SK-N-SH (cell line): ENCODE data around the gene CLCNKB. TPM values are rescaled to one million over a fixed set of nuclear protein-coding genes. Genes with fewer than 3 reads are reported as not detected.

Source experiments
- CTCF ChIA-PET: fragments of 300-600, 350-600 bp; formaldehyde crosslinking; extraction: SDS; loops from one replicate; lab custom pipeline; 2021; lab: Yijun Ruan, JAX
- POLR2A ChIA-PET: fragments of 350-600 bp; sonication (Branson Sonifier 250); formaldehyde crosslinking; extraction: SDS; loops from one replicate; lab custom pipeline; 2020; ENCODE audit warnings: antibody characterized with exemption, inconsistent platforms; lab: Yijun Ruan, JAX
- DNase-seq: peaks from one replicate; pipeline ENCODE4 v3.0.0; 2012
- H2AFZ ChIP-seq: fragments of 200-600 bp; sonication (generic); 2 replicates; pipeline ENCODE4 v1.8.1; 2016; ENCODE audit warnings: antibody characterized with exemption, mild to moderate bottlenecking, low read depth
- H3F3A ChIP-seq: fragments of 200-600 bp; sonication (generic); replicated peaks from 2 replicates; pipeline ENCODE3; 2016; ENCODE audit warnings: antibody characterized with exemption, mild to moderate bottlenecking; ENCODE audit not compliant: insufficient read depth
- H3K27ac ChIP-seq, 2 experiments: fragments of 200-500 bp in 1 of 2; fragments of 200-600 bp in 1 of 2; sonication (Bioruptor generic) in 1 of 2; sonication (generic), shearing (Covaris generic) in 1 of 2; 2 replicates each; pipeline versions ENCODE4 v1.5.1 to v1.6.1; 2014 to 2016; ENCODE audit warnings: low read depth in 2 of 2, inconsistent platforms in 1 of 2, low read length in 1 of 2, mild to moderate bottlenecking in 1 of 2, mixed read lengths in 1 of 2
- H3K27me3 ChIP-seq: fragments of 200-600 bp; sonication (generic), shearing (Covaris generic); 2 replicates; pipeline ENCODE4 v1.6.1; 2016; ENCODE audit warnings: mixed run types; ENCODE audit not compliant: insufficient read depth
- H3K36me3 ChIP-seq, 2 experiments: fragments of 200-500 bp in 1 of 2; fragments of 200-600 bp in 1 of 2; sonication (Bioruptor generic) in 1 of 2; sonication (generic) in 1 of 2; replicated peaks in 1 of 2; 2 replicates each; pipeline versions ENCODE3 to v1.5.1; 2014 to 2016; ENCODE audit warnings: low read length in 1 of 2, mild to moderate bottlenecking in 1 of 2; ENCODE audit not compliant: insufficient read depth in 2 of 2, control insufficient read depth in 1 of 2
- H3K4me1 ChIP-seq, 2 experiments: fragments of 200-500 bp in 1 of 2; fragments of 200-600 bp in 1 of 2; sonication (Bioruptor generic) in 1 of 2; sonication (generic), shearing (Covaris generic) in 1 of 2; 2 replicates each; pipeline versions ENCODE4 v1.5.1 to v1.6.1; 2014 to 2016; ENCODE audit warnings: low read depth in 1 of 2, low read length in 1 of 2, mixed run types in 1 of 2; ENCODE audit not compliant: insufficient read depth in 2 of 2, control insufficient read depth in 1 of 2
- H3K4me2 ChIP-seq: fragments of 200-600 bp; sonication (generic), shearing (Covaris generic); 2 replicates; pipeline ENCODE4 v1.6.1; 2017; ENCODE audit warnings: mixed run types
- H3K4me3 ChIP-seq, 2 experiments: fragments of 200-500 bp in 1 of 2; fragments of 200-600 bp in 1 of 2; sonication (Bioruptor generic) in 1 of 2; sonication (generic), shearing (Covaris generic) in 1 of 2; 2 replicates each; pipeline versions ENCODE4 v1.5.1 to v1.8.1; 2014 to 2016; ENCODE audit warnings: low read depth in 2 of 2, inconsistent platforms in 1 of 2, low read length in 1 of 2, mild to moderate bottlenecking in 1 of 2, mixed read lengths in 1 of 2, moderate library complexity in 1 of 2
- H3K79me2 ChIP-seq: fragments of 200-600 bp; sonication (generic); 2 replicates; pipeline ENCODE4 v1.8.1; 2017; ENCODE audit warnings: mild to moderate bottlenecking; ENCODE audit not compliant: insufficient read depth
- H3K9ac ChIP-seq: fragments of 200-600 bp; sonication (generic); 2 replicates; pipeline ENCODE4 v1.6.1; 2017; ENCODE audit warnings: mixed run types
- H3K9me2 ChIP-seq: fragments of 200-600 bp; sonication (generic); 2 replicates; pipeline ENCODE4 v1.6.1; 2017; ENCODE audit warnings: mixed run types
- H3K9me3 ChIP-seq: fragments of 200-600 bp; sonication (generic); 2 replicates; pipeline ENCODE4 v1.6.1; 2017; ENCODE audit warnings: mixed run types, mild to moderate bottlenecking, moderate library complexity
- H4K20me1 ChIP-seq: fragments of 200-600 bp; sonication (generic); 2 replicates; pipeline ENCODE4 v1.6.1; 2017; ENCODE audit warnings: mild to moderate bottlenecking, mixed run types; ENCODE audit not compliant: insufficient read depth
- CHD2 ChIP-seq: fragments of 150-350 bp; IDR thresholded peaks from 2 replicates; pipeline ENCODE4 v1.6.1; 2018; ENCODE audit warnings: low read length; ENCODE audit not compliant: partially characterized antibody
- ELF1 ChIP-seq: IDR thresholded peaks from 2 replicates; pipeline ENCODE4 v1.4.0; 2012
- EP300 ChIP-seq, 2 experiments: IDR thresholded peaks; 2 replicates each; pipeline versions ENCODE4 v1.4.0 to v1.6.1; 2012; ENCODE audit warnings: borderline replicate concordance in 1 of 2, low read depth in 1 of 2, low read length in 1 of 2
- EZH2phosphoT487 ChIP-seq: fragments of 200-600 bp; sonication (generic); IDR thresholded peaks from 2 replicates; pipeline ENCODE4 v1.6.1; 2017; ENCODE audit warnings: low read depth, mixed run types, mild to moderate bottlenecking, antibody characterized with exemption, moderate library complexity, borderline replicate concordance
- FOSL2 ChIP-seq: IDR thresholded peaks from 2 replicates; pipeline ENCODE4 v1.4.0; 2012; ENCODE audit warnings: low read depth, mild to moderate bottlenecking, moderate library complexity, borderline replicate concordance
- FOXM1 ChIP-seq: IDR thresholded peaks from 2 replicates; pipeline ENCODE4 v1.4.0; 2012; ENCODE audit warnings: low read depth, mild to moderate bottlenecking
- GABPA ChIP-seq: IDR thresholded peaks from 2 replicates; pipeline ENCODE4 v1.4.0; 2012; ENCODE audit warnings: low read depth, mild to moderate bottlenecking
- MEF2A ChIP-seq: IDR thresholded peaks from 2 replicates; pipeline ENCODE4 v1.4.0; 2012; ENCODE audit warnings: low read depth, borderline replicate concordance
- NRF1 ChIP-seq: IDR thresholded peaks from 2 replicates; pipeline ENCODE4 v1.6.1; 2012; ENCODE audit warnings: low read depth, mild to moderate bottlenecking, low read length
- POLR2AphosphoS5 ChIP-seq: IDR thresholded peaks from 2 replicates; pipeline ENCODE4 v1.6.1; 2012; ENCODE audit warnings: low read depth, low read length
- SIN3A ChIP-seq: IDR thresholded peaks from 2 replicates; pipeline ENCODE4 v1.6.1; 2012; ENCODE audit warnings: low read depth, mild to moderate bottlenecking, low read length, moderate library complexity, borderline replicate concordance
- SMC3 ChIP-seq: IDR thresholded peaks from 2 replicates; pipeline ENCODE4 v1.6.1; 2012; ENCODE audit warnings: low read depth, low read length, improper control_type of control experiment
- TAF1 ChIP-seq: IDR thresholded peaks from 2 replicates; pipeline ENCODE4 v1.6.1; 2012; ENCODE audit warnings: low read depth, mild to moderate bottlenecking, low read length, moderate library complexity, borderline replicate concordance
- USF1 ChIP-seq: IDR thresholded peaks from 2 replicates; pipeline ENCODE4 v1.4.0; 2012; ENCODE audit warnings: low read depth, borderline replicate concordance
- USF2 ChIP-seq: fragments of 150-350 bp; IDR thresholded peaks from 2 replicates; pipeline ENCODE4 v1.6.1; 2017; ENCODE audit warnings: antibody characterized with exemption, low read length, low read depth, borderline replicate concordance
- YY1 ChIP-seq: IDR thresholded peaks from 2 replicates; pipeline ENCODE4 v1.4.0; 2012; ENCODE audit warnings: low read depth, mild to moderate bottlenecking
- WGBS: methylation state at CpG from one replicate; pipeline ENCODE4 v1.1.6; 2017; ENCODE audit warnings: low lambda C conversion rate; 5-methylcytosine and 5-hydroxymethylcytosine counted together
- polyA plus RNA-seq, 3 experiments: library from polyadenylated mRNA; depleted of rRNA; stranded (reverse); fragments of >200 nt; gene quantifications; 2 replicates each; pipeline ENCODE4 v1.2.3, GENCODE V29; 2012
- TF ChIP-seq, protein P1 (sequence below): IDR thresholded peaks from 2 replicates; pipeline ENCODE4 v1.6.1; 2012; ENCODE audit warnings: mild to moderate bottlenecking, low read depth, low read length, moderate library complexity
- TF ChIP-seq, protein P2 (sequence below): IDR thresholded peaks from 2 replicates; pipeline ENCODE4 v1.4.0; 2012; ENCODE audit warnings: low read depth, borderline replicate concordance
- TF ChIP-seq, protein P3 (sequence below): fragments of 200-600 bp; sonication (generic); IDR thresholded peaks from 2 replicates; pipeline ENCODE4 v1.6.1; 2017; ENCODE audit warnings: antibody characterized with exemption, mild to moderate bottlenecking, moderate library complexity

The CLCNKB gene
- polyA plus RNA-seq, 1 of the 3 experiments (the other 2 are of a cell fraction): 0.41 TPM

DNA sequence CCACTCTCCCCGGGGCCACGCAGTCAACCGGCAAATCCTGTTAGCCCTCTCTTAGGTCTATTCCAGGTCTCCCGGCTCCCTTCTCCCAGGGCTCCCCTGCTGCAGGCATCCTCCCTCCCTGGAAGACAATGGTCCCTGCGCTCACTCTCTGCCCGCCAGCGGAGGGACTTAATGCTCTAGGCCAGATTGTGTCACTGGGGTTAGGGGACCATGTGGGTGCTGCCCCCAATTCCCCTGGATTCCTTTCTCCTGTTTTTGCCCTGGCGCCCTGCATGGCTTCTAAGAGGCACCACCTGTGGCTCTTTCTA lies 21.6 kb downstream of the CLCNKB start:
- Histone ChIP-seq H3F3A (peaks cover 3% of the 10 kb centered on the region), H3K4me3 (no peak overlapping the region), H3K9me2 (no peaks in the 10 kb centered on the region), H3K9ac (no peak overlapping the region), H3K9me3 (no peaks in the 10 kb centered on the region), H2AFZ (no peak overlapping the region), H4K20me1 (no peaks in the 10 kb centered on the region), H3K36me3 (no peaks in the 10 kb centered on the region), H3K27me3 (no peaks in the 10 kb centered on the region), H3K79me2 (no peaks in the 10 kb centered on the region), H3K27ac (no peak overlapping the region), H3K4me2 (no peak overlapping the region), H3K4me1 (peaks cover 0 to 4% of the 10 kb centered on the region in 2 experiments; a peak in 1 of 4 replicates)
- TF ChIP-seq ELF1: no peak
- no peak for TF ChIP-seq FOSL2
- DNase-seq: no peak
- ChIA-PET CTCF (interaction anchor here (1.9 to 5.0 kb wide), 5 partner anchors 7 to 33 kb away, joined by 6 to 24 read pairs (median 11); partner anchors contain the start of gene FAM131C), POLR2A (no interaction called here)
- WGBS: 83% methylated on average over 8 of the region's 8 CpGs

GRCh38 chr1:16066245-16066644 lies 22.7 kb downstream of the CLCNKB start:
- no peak overlapping the region for H3K4me3 ChIP-seq
- no peaks in the 10 kb centered on the region for H3K36me3 ChIP-seq
- no peaks in the 10 kb centered on the region for H3K9me2 ChIP-seq
- DNase-seq: no peak
- H3K4me1 ChIP-seq: peaks cover 0 to 4% of the 10 kb centered on the region in 2 experiments; a peak in 1 of 4 replicates
- no peak overlapping the region for H2AFZ ChIP-seq
- no peaks in the 10 kb centered on the region for H3K27me3 ChIP-seq
- H3K9me3 ChIP-seq: no peaks in the 10 kb centered on the region
- H4K20me1 ChIP-seq: no peaks in the 10 kb centered on the region
- ChIA-PET POLR2A (no interaction called here), CTCF (interaction anchor here (1.7 to 5.0 kb wide), 4 partner anchors 10 to 57 kb away, joined by 5 to 24 read pairs (median 13); no protein-coding TSS in a partner anchor)
- H3F3A ChIP-seq: peaks cover 3% of the 10 kb centered on the region
- no peaks in the 10 kb centered on the region for H3K79me2 ChIP-seq
- TF ChIP-seq, protein P1, sequence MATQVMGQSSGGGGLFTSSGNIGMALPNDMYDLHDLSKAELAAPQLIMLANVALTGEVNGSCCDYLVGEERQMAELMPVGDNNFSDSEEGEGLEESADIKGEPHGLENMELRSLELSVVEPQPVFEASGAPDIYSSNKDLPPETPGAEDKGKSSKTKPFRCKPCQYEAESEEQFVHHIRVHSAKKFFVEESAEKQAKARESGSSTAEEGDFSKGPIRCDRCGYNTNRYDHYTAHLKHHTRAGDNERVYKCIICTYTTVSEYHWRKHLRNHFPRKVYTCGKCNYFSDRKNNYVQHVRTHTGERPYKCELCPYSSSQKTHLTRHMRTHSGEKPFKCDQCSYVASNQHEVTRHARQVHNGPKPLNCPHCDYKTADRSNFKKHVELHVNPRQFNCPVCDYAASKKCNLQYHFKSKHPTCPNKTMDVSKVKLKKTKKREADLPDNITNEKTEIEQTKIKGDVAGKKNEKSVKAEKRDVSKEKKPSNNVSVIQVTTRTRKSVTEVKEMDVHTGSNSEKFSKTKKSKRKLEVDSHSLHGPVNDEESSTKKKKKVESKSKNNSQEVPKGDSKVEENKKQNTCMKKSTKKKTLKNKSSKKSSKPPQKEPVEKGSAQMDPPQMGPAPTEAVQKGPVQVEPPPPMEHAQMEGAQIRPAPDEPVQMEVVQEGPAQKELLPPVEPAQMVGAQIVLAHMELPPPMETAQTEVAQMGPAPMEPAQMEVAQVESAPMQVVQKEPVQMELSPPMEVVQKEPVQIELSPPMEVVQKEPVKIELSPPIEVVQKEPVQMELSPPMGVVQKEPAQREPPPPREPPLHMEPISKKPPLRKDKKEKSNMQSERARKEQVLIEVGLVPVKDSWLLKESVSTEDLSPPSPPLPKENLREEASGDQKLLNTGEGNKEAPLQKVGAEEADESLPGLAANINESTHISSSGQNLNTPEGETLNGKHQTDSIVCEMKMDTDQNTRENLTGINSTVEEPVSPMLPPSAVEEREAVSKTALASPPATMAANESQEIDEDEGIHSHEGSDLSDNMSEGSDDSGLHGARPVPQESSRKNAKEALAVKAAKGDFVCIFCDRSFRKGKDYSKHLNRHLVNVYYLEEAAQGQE: no peak
- TF ChIP-seq POLR2AphosphoS5: no peak
- TF ChIP-seq, protein P2, sequence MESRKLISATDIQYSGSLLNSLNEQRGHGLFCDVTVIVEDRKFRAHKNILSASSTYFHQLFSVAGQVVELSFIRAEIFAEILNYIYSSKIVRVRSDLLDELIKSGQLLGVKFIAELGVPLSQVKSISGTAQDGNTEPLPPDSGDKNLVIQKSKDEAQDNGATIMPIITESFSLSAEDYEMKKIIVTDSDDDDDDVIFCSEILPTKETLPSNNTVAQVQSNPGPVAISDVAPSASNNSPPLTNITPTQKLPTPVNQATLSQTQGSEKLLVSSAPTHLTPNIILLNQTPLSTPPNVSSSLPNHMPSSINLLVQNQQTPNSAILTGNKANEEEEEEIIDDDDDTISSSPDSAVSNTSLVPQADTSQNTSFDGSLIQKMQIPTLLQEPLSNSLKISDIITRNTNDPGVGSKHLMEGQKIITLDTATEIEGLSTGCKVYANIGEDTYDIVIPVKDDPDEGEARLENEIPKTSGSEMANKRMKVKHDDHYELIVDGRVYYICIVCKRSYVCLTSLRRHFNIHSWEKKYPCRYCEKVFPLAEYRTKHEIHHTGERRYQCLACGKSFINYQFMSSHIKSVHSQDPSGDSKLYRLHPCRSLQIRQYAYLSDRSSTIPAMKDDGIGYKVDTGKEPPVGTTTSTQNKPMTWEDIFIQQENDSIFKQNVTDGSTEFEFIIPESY: no peak
- TF ChIP-seq EZH2phosphoT487: no peak
- no peak for TF ChIP-seq USF2
- no peak for TF ChIP-seq TAF1
- TF ChIP-seq, protein P3, sequence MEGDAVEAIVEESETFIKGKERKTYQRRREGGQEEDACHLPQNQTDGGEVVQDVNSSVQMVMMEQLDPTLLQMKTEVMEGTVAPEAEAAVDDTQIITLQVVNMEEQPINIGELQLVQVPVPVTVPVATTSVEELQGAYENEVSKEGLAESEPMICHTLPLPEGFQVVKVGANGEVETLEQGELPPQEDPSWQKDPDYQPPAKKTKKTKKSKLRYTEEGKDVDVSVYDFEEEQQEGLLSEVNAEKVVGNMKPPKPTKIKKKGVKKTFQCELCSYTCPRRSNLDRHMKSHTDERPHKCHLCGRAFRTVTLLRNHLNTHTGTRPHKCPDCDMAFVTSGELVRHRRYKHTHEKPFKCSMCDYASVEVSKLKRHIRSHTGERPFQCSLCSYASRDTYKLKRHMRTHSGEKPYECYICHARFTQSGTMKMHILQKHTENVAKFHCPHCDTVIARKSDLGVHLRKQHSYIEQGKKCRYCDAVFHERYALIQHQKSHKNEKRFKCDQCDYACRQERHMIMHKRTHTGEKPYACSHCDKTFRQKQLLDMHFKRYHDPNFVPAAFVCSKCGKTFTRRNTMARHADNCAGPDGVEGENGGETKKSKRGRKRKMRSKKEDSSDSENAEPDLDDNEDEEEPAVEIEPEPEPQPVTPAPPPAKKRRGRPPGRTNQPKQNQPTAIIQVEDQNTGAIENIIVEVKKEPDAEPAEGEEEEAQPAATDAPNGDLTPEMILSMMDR: no peak
- TF ChIP-seq EP300 (IDR thresholded peaks at IDR 0.05; ENCODE audit: borderline replicate concordance in 1 of 2, low read depth in 1 of 2, low read length in 1 of 2): no peak
- no peak for TF ChIP-seq MEF2A
- TF ChIP-seq GABPA: no peak
- TF ChIP-seq FOXM1: no peak
- TF ChIP-seq NRF1: no peak
- TF ChIP-seq SIN3A: no peak
- TF ChIP-seq SMC3: no peak
- no peak for TF ChIP-seq YY1
- no peak for TF ChIP-seq ELF1
- no peak for TF ChIP-seq CHD2
- TF ChIP-seq USF1: no peak
- H3K9ac ChIP-seq: no peak overlapping the region
- WGBS: 20% methylated on average over 1 of the region's 4 CpGs
- no peak overlapping the region for H3K4me2 ChIP-seq
- no peak overlapping the region for H3K27ac ChIP-seq
